SK-N-SH treated with all-trans-retinoic acid at 6 μM for 48 hours (cell line): ENCODE measurements around the gene RPUSD3.

Experiments used
- ATAC-seq: fragments of 200-7000 bp; cut with Tn5 transposase; 3 replicates; pipeline ENCODE4 v1.9.1; 2020; ENCODE audit warnings: mild to moderate bottlenecking, moderate library complexity
- BACH2 ChIP-seq: fragments of 250-450 bp; sonication (Bioruptor Pico); IDR thresholded peaks from 2 replicates; pipeline ENCODE4 v1.9.0; 2021; ENCODE audit warnings: mild to moderate bottlenecking, borderline replicate concordance
- CSDC2 ChIP-seq: fragments of 250-450 bp; sonication (Bioruptor Pico); IDR thresholded peaks from 2 replicates; pipeline ENCODE4 v1.5.0; 2020; ENCODE audit warnings: mild to moderate bottlenecking, moderate library complexity
- CSRNP3 ChIP-seq: fragments of 250-450 bp; sonication (Bioruptor Pico); IDR thresholded peaks from 2 replicates; pipeline ENCODE4 v1.5.1; 2021; ENCODE audit warnings: mild to moderate bottlenecking, moderate library complexity
- ESRRG ChIP-seq: fragments of 250-450 bp; sonication (Bioruptor Pico); IDR thresholded peaks from 2 replicates; pipeline ENCODE4 v1.6.1; 2021; ENCODE audit warnings: mild to moderate bottlenecking
- GLIS3 ChIP-seq: fragments of 250-450 bp; sonication (Bioruptor Pico); IDR thresholded peaks from 2 replicates; pipeline ENCODE4 v1.5.0; 2020; ENCODE audit warnings: mild to moderate bottlenecking, moderate library complexity
- ISL1 ChIP-seq: fragments of 250-450 bp; sonication (Bioruptor Pico); IDR thresholded peaks from 2 replicates; pipeline ENCODE4 v2.1.2; 2022; ENCODE audit warnings: mild to moderate bottlenecking, moderate library complexity
- OSR1 ChIP-seq: fragments of 250-450 bp; sonication (Bioruptor Pico); IDR thresholded peaks from 2 replicates; pipeline ENCODE4 v1.8.0; 2022; ENCODE audit warnings: moderate library complexity, mild to moderate bottlenecking, inconsistent platforms
- POU6F1 ChIP-seq: fragments of 250-450 bp; sonication (Bioruptor Pico); IDR thresholded peaks from 2 replicates; pipeline ENCODE4 v1.8.0; 2021; ENCODE audit warnings: low read depth, mild to moderate bottlenecking, moderate library complexity, borderline replicate concordance
- PPARA ChIP-seq: fragments of 250-450 bp; sonication (Bioruptor Pico); IDR thresholded peaks from 2 replicates; pipeline ENCODE4 v1.5.0; 2020; ENCODE audit warnings: mild to moderate bottlenecking, borderline replicate concordance
- RARB ChIP-seq: fragments of 250-450 bp; sonication (Bioruptor Pico); IDR thresholded peaks from 2 replicates; pipeline ENCODE4 v1.8.0; 2021; ENCODE audit warnings: mild to moderate bottlenecking, moderate library complexity
- TCF4 ChIP-seq: fragments of 250-450 bp; sonication (Bioruptor Pico); IDR thresholded peaks from 2 replicates; pipeline ENCODE4 v1.8.0; 2021; ENCODE audit warnings: mild to moderate bottlenecking, moderate library complexity, borderline replicate concordance
- TOX ChIP-seq: fragments of 250-450 bp; sonication (Bioruptor Pico); IDR thresholded peaks from 2 replicates; pipeline ENCODE4 v1.8.0; 2021; ENCODE audit warnings: mild to moderate bottlenecking, moderate library complexity, borderline replicate concordance
- ZC3H10 ChIP-seq: fragments of 250-450 bp; sonication (Bioruptor Pico); IDR thresholded peaks from 2 replicates; pipeline ENCODE4 v1.5.1; 2021; ENCODE audit warnings: mild to moderate bottlenecking, moderate library complexity
- ZFP3 ChIP-seq: fragments of 250-450 bp; sonication (Bioruptor Pico); IDR thresholded peaks from 2 replicates; pipeline ENCODE4 v1.5.0; 2020; ENCODE audit warnings: mild to moderate bottlenecking, moderate library complexity
- ZFP30 ChIP-seq: fragments of 450-650 bp; formaldehyde crosslinking; IDR thresholded peaks from 2 replicates; pipeline ENCODE4 v1.5.0; 2022; ENCODE audit warnings: mild to moderate bottlenecking, moderate library complexity
- ZNF565 ChIP-seq: fragments of 450-650 bp; formaldehyde crosslinking; conservative IDR thresholded peaks from 2 replicates; pipeline ENCODE4 v1.5.0; 2020; ENCODE audit warnings: low read depth, mild to moderate bottlenecking, moderate library complexity
- ZNF70 ChIP-seq: fragments of 450-650 bp; formaldehyde crosslinking; IDR thresholded peaks from 2 replicates; pipeline ENCODE4 v1.5.0; 2020; ENCODE audit warnings: mild to moderate bottlenecking, moderate library complexity
- ZNF8 ChIP-seq: fragments of 450-650 bp; formaldehyde crosslinking; IDR thresholded peaks from 2 replicates; pipeline ENCODE4 v1.5.0; 2020; ENCODE audit warnings: mild to moderate bottlenecking, moderate library complexity
- TF ChIP-seq, protein P1 (sequence below): fragments of 250-450 bp; sonication (Bioruptor Pico); IDR thresholded peaks from 2 replicates; pipeline ENCODE4 v1.5.0; 2020; ENCODE audit warnings: mild to moderate bottlenecking, moderate library complexity
- TF ChIP-seq, protein P2 (sequence below): fragments of 250-450 bp; sonication (Bioruptor Pico); IDR thresholded peaks from 2 replicates; pipeline ENCODE4 v1.8.0; 2020; ENCODE audit warnings: mild to moderate bottlenecking, moderate library complexity, borderline replicate concordance

RPUSD3 gene

DNA sequence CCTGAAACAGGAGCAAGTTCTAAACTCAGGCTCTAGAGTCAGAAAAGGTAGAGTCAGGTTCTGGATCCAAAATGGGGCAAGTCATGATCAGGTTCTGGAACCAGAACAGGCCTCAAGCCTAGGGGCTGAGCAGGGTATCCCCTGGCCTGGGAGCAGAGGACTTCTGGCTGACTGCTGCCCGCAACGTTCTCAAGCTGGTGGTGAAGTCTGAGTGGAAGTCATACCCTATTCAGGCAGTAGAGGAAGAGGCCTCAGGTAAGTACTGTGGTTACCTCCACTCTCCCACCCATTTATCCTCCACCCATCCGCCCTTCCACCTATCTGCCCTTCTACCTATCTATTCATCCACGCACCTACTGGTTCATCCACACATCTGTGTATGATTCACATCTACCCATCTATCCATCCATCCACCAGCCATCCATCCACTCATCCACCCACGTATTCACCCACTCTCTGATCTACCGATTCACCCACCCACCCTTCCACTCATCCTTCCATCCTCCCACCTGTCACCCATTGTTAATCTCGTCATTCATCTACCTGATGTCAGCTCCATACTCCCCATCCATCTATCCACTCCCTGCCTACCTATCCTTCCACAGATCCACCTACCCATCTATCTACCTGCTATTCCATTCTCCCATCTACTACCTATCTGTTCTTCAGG lies 25.0 kb downstream of the RPUSD3 start:
- ATAC-seq, result no peak
- no peak for TF ChIP-seq CSRNP3 (CRISPR knock-in tag)
- TF ChIP-seq ZNF8 (CRISPR knock-in tag), result no peak

DNA sequence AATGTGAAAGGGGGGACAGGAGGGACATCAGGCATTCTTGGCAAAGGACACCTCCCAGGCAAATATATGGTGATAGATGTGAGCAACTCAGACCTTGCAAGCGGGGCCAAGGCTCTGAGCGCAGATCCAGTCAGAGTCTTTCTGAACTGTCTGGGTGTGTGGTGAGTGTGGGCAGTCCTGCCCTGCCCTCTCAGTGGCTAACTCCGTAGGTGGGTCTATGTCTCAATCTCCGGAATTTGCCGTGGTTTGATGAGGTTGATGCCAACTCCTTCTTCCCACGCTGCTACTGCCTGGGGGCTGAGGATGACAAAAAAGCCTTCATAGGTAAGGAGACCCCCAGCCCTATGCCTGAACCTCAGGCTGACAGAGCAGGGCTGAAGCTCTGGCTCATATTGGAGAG lies 26.4 kb downstream of the RPUSD3 start:
- ATAC-seq, result no peak
- TF ChIP-seq ISL1 (CRISPR knock-in tag) (no peak), OSR1 (no peak), GLIS3 (CRISPR knock-in tag) (no peak), BACH2 (no peak), ZC3H10 (CRISPR knock-in tag) (no peak), ZNF70 (CRISPR knock-in tag) (no peak), ZFP3 (CRISPR knock-in tag) (no peak), ZNF565 (no peak), ESRRG (no peak), TCF4 (CRISPR knock-in tag) (no peak), POU6F1 (CRISPR knock-in tag) (no peak), TOX (CRISPR knock-in tag) (no peak), CSRNP3 (CRISPR knock-in tag) (no peak), CSDC2 (no peak), ZNF8 (CRISPR knock-in tag) (no peak), PPARA (no peak)
- TF ChIP-seq, protein P1, sequence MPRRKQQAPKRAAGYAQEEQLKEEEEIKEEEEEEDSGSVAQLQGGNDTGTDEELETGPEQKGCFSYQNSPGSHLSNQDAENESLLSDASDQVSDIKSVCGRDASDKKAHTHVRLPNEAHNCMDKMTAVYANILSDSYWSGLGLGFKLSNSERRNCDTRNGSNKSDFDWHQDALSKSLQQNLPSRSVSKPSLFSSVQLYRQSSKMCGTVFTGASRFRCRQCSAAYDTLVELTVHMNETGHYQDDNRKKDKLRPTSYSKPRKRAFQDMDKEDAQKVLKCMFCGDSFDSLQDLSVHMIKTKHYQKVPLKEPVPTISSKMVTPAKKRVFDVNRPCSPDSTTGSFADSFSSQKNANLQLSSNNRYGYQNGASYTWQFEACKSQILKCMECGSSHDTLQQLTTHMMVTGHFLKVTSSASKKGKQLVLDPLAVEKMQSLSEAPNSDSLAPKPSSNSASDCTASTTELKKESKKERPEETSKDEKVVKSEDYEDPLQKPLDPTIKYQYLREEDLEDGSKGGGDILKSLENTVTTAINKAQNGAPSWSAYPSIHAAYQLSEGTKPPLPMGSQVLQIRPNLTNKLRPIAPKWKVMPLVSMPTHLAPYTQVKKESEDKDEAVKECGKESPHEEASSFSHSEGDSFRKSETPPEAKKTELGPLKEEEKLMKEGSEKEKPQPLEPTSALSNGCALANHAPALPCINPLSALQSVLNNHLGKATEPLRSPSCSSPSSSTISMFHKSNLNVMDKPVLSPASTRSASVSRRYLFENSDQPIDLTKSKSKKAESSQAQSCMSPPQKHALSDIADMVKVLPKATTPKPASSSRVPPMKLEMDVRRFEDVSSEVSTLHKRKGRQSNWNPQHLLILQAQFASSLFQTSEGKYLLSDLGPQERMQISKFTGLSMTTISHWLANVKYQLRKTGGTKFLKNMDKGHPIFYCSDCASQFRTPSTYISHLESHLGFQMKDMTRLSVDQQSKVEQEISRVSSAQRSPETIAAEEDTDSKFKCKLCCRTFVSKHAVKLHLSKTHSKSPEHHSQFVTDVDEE (CRISPR knock-in tag), result no peak
- TF ChIP-seq, all 23 proteins: peak for 0

GRCh38 chr3:9815986-9816385 lies 27.8 kb downstream of the RPUSD3 start:
- no peak for ATAC-seq
- TF ChIP-seq ESRRG, result no peak
- TF ChIP-seq TCF4 (CRISPR knock-in tag), result no peak
- no peak for TF ChIP-seq ZFP30 (CRISPR knock-in tag)
- TF ChIP-seq TOX (CRISPR knock-in tag), result no peak
- TF ChIP-seq ZNF8 (CRISPR knock-in tag), result no peak
- TF ChIP-seq, protein P1 (CRISPR knock-in tag), result no peak
- TF ChIP-seq, protein P2, sequence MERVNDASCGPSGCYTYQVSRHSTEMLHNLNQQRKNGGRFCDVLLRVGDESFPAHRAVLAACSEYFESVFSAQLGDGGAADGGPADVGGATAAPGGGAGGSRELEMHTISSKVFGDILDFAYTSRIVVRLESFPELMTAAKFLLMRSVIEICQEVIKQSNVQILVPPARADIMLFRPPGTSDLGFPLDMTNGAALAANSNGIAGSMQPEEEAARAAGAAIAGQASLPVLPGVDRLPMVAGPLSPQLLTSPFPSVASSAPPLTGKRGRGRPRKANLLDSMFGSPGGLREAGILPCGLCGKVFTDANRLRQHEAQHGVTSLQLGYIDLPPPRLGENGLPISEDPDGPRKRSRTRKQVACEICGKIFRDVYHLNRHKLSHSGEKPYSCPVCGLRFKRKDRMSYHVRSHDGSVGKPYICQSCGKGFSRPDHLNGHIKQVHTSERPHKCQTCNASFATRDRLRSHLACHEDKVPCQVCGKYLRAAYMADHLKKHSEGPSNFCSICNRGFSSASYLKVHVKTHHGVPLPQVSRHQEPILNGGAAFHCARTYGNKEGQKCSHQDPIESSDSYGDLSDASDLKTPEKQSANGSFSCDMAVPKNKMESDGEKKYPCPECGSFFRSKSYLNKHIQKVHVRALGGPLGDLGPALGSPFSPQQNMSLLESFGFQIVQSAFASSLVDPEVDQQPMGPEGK (CRISPR knock-in tag), result no peak
- no peak for TF ChIP-seq RARB
- no peak for TF ChIP-seq ZNF70 (CRISPR knock-in tag)
- TF ChIP-seq PPARA, result no peak
- no peak for TF ChIP-seq CSRNP3 (CRISPR knock-in tag)
- no peak for TF ChIP-seq ZC3H10 (CRISPR knock-in tag)
- TF ChIP-seq CSDC2, result no peak
- no peak for TF ChIP-seq GLIS3 (CRISPR knock-in tag)
- no peak for TF ChIP-seq POU6F1 (CRISPR knock-in tag)
